ENCODE measurements around the gene UGP2. TPM values are rescaled to one million over a fixed set of nuclear protein-coding genes. Genes with fewer than 3 reads are reported as not detected.

The UGP2 gene
- polyA plus RNA-seq, 2 of the 4 experiments (the other 2 are of a cell fraction) = 114 to 162 TPM

DNA sequence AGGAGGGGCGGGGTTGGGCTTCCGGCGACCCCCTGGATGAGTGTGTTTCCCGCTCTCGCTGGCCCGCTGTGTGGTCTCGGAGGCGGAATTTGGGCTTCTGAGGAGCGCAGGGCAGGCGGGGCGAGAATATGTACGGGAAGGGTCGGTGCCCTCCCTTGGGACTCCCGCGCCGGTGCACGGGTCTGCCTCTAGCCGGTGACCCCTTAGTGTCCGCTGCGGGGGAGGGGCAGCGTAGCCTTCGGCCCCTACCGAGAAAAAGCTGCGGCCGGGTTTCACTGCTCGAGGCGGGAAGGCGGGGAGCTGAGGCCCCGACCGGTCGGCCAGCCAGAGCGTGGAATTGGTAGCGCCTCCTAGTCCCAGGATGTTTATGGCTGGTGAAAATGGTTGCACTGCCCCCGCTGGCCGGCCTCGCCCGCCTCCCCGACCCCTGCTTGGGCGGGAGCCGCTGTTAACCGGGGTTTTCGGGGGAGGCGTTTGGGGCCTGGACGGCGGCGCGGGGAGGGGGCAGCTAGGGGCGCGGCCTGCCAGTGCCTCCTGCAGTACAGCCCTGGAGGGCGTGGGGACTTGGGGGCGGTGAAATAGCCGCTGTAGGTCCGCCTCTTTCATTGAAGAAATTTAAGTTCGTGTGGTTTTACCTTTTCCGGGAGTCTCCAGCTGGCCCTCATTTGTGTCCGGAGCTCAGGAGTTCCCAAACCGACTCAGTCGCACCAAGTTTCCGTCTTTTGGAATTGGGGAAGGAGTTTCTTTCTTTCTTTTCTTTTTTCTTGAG is at the start of gene UGP2 (continued):
- TF ChIP-seq REST (IDR thresholded peaks at IDR 0.05) (no peak; the same call in 1 of the 2 replicates), CHD2 (IDR thresholded peaks at IDR 0.05; ENCODE audit: low read length, partially characterized antibody) (no peak), HDAC2 (IDR thresholded peaks at IDR 0.05) (no peak; the same call in 1 of the 2 replicates), HEYL (CRISPR knock-in tag; IDR thresholded peaks at IDR 0.05) (no peak), NFE2L2 (conservative IDR thresholded peaks at IDR 0.05; ENCODE audit: low read length) (no peak), FOSL2 (IDR thresholded peaks at IDR 0.05) (no peak), FOSL2 (CRISPR knock-in tag; IDR thresholded peaks at IDR 0.05) (no peak), ZSCAN20 (CRISPR knock-in tag; IDR thresholded peaks at IDR 0.05) (no peak), POLR2AphosphoS2 (conservative IDR thresholded peaks at IDR 0.05; ENCODE audit: low read length) (no peak), RCOR1 (IDR thresholded peaks at IDR 0.05; ENCODE audit: low read depth, low read length) (no peak), ESRRA (IDR thresholded peaks at IDR 0.05; ENCODE audit: borderline replicate concordance, low read length) (no peak), TFCP2L1 (CRISPR knock-in tag; IDR thresholded peaks at IDR 0.05) (0 out of 2 replicates have a peak, but pooled peaks have one; percentile 38), NR3C1 (IDR thresholded peaks at IDR 0.05) (no peak), TP53 (CRISPR knock-in tag; IDR thresholded peaks at IDR 0.05) (no peak), SMC3 (IDR thresholded peaks at IDR 0.05) (peak; percentile 40; the same call in 2 of the 3 replicates), ZNF302 (CRISPR knock-in tag; IDR thresholded peaks at IDR 0.05) (no peak), EHF (CRISPR knock-in tag; IDR thresholded peaks at IDR 0.05) (no peak), ELK1 (IDR thresholded peaks at IDR 0.05; ENCODE audit: low read depth, low read length) (no peak), HOXB5 (CRISPR knock-in tag; IDR thresholded peaks at IDR 0.05) (no peak), CHD4 (IDR thresholded peaks at IDR 0.05; ENCODE audit: borderline replicate concordance) (no peak)
- TF ChIP-seq, protein P1, sequence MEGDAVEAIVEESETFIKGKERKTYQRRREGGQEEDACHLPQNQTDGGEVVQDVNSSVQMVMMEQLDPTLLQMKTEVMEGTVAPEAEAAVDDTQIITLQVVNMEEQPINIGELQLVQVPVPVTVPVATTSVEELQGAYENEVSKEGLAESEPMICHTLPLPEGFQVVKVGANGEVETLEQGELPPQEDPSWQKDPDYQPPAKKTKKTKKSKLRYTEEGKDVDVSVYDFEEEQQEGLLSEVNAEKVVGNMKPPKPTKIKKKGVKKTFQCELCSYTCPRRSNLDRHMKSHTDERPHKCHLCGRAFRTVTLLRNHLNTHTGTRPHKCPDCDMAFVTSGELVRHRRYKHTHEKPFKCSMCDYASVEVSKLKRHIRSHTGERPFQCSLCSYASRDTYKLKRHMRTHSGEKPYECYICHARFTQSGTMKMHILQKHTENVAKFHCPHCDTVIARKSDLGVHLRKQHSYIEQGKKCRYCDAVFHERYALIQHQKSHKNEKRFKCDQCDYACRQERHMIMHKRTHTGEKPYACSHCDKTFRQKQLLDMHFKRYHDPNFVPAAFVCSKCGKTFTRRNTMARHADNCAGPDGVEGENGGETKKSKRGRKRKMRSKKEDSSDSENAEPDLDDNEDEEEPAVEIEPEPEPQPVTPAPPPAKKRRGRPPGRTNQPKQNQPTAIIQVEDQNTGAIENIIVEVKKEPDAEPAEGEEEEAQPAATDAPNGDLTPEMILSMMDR (IDR thresholded peaks at IDR 0.05) = peak; percentile 35
- TF ChIP-seq, protein P2, sequence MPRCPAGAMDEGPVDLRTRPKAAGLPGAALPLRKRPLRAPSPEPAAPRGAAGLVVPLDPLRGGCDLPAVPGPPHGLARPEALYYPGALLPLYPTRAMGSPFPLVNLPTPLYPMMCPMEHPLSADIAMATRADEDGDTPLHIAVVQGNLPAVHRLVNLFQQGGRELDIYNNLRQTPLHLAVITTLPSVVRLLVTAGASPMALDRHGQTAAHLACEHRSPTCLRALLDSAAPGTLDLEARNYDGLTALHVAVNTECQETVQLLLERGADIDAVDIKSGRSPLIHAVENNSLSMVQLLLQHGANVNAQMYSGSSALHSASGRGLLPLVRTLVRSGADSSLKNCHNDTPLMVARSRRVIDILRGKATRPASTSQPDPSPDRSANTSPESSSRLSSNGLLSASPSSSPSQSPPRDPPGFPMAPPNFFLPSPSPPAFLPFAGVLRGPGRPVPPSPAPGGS (IDR thresholded peaks at IDR 0.05) = peak; percentile 49; the same call in 1 of the 3 replicates
